NCI-H774 (cell line): ENCODE data around the gene ULK4.
"Not testable (repeated sequence)": the region's sequence is repeated elsewhere in the genome, so short reads cannot be mapped to it uniquely, and the experiment has no call there.

Experiments used
- DNase-seq: peaks from one replicate; lab custom pipeline; 2025; lab: John Stamatoyannopoulos, UW

Gene ULK4

GRCh38 chr3:41490360-41490759 is 471.5 kb downstream of the ULK4 start:
- DNase-seq: no peak

DNA sequence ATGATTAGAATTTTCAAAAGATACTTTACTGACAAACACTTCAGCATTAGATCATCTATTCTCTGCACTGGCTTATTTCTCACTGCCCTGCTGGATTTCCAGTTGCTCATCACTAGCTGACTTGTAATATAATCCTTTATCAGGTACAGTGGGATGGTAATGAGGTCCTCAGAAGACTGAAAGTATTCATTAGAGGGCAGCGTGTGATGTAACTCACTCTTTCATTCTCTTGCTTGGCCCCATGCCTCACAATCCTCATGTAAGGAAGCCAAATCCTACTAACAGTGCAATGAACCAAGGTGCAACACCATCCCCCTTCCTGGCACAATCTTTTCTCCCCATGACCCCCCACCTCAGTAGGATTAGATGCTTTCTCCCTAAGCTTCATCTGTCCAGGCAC is 472.7 kb downstream of the ULK4 start:
- no peak for DNase-seq

DNA sequence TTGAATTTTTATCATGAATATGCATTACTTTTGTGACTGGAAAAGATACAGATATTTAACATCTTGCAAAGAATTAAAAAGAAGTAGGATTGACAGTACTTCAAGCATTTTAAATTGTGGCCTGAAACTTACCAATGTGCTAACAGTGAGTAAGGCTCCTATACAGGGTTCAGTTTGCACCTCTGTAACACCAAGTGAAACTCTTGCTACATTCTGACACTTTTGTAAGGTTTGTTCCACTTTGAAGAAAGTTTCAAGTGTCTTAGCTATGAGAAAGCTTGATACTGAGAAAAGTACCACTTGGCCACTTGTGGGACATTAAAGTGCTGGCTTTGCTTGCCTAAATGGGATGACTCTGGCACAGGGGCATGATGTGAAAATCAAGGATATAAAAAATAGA is 473.4 kb downstream of the ULK4 start:
- no peak for DNase-seq

DNA sequence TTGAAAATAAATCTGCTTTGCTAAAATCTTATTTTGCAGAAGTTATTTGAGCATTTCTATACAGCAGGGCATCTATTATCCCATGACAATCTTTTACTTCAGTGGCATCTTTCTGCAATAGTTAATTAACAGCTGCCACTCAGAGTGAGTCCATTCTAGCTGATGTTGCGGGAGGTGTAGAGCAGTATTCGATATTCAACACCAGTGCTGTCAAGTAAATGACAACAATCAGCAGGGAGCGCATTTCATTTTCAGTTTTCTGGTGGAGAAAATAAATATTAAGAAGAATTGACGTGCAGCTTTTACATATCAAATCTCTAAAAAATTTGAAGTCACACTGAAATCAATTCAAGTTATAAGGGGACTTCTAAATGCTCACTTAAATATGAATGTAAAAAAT is 476.4 kb downstream of the ULK4 start:
- DNase-seq: no peak

GRCh38 chr3:41482134-41482533 is 479.8 kb downstream of the ULK4 start:
- no peak for DNase-seq

GRCh38 chr3:41478278-41478677 is 483.6 kb downstream of the ULK4 start:
- DNase-seq: no peak

GRCh38 chr3:41477399-41478014 is 484.4 kb downstream of the ULK4 start:
- no peak for DNase-seq

- no peak for DNase-seq
These were observed 492.8 kb downstream of the ULK4 start for GRCh38 chr3:41469083-41469482.

DNA sequence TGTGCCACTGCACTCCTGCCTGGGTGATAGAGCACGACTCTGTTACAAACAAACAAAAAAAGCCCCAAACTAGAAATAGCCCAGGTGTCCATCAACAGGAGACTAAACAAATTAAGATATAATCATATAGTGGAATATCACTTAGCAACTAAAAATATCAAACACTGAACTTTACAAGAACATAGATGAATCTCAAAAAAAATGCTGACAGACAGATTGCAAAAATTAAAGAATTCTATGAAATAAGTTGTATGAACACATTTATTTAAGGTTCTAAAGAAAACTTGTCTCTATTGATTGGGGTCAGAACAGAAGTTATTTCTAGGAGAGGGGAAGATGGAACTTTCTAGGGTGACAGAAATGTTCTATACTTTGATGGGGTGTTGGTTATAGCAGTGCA is 494.4 kb downstream of the ULK4 start:
- DNase-seq: no peak

GRCh38 chr3:41464858-41465257 is 497.0 kb downstream of the ULK4 start:
- no peak for DNase-seq

DNA sequence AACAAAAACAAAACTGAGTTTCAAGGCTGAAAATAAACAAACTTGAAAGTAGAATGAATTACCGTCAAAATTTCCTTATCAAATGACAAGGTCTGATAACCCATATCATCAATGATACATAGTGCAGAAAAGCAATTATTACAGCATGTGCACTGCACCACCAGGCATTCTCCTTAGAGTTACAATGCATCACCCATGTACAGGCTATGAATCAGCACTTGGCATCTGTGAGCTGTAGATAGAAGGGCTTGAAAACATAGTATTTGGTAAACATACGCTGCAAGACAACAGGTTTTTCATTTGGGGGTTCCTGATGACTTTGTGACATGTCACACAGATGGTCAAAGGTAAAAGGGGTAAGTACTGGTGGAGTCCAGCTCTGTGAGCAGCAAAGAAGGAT is 497.5 kb downstream of the ULK4 start:
- no peak for DNase-seq

DNA sequence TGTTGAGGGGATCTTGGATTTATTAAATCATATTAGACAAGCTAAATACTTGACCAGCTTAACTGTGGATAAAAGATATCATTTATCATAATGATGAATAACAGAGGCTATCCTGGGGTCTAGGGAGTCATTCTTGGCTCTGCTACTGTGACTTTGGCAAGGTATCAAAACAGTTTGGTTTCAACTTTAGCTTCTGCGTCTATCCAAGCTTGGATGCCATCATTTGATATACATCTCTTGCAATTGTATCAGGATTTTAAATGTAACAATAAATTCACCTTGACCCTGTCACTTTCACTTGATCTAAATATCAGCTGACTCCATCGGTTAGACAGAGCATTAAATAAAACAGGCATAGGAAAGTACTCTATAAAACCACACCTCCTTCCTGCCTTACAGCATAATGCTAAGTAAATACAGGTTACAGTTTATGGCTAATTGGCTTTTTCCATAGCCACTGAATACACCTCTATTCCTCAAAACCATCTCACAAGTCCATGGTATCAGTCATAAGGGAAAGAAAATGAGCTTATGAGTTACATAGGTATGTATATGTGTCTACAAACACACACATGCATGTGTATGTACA is 499.7 kb downstream of the ULK4 start:
- DNase-seq: no peak

DNA sequence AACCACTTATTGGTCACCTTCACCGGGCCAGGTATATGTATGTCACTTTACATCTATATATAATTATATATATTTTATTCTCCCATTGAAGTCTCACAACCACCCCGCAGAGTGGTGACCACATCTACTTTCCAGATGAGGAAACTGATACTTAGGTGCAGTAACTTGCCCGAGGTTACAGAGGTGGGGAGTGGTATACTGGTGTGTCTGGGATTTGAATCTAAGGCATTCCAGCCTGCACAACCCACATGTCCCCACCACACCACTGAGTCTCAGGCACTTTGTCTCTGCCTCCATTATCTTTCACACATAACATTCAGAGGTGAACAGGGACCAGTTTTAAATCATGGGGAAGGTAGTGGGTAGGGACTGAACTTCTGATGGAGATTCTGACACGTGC is 501.2 kb downstream of the ULK4 start:
- DNase-seq: no peak

DNA sequence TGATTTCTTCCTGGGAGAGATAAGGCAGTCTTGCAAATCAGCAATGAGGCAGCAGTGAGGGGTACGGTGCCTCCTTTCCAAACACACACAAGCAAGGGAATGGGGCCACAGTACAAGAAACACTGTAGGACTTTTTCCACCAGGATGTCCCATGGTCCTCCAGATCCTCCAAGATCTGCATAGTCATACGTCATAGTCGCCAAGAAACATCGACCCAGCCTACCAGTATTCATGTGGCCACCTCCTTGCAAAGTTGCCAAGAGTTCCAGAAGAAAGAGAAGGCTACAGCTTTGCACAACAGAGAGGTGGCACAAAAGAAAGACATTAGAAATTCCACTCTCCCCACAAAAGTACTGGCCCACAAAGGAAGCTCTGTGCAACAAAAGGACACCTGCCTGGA is 504.7 kb downstream of the ULK4 start:
- no peak for DNase-seq

DNA sequence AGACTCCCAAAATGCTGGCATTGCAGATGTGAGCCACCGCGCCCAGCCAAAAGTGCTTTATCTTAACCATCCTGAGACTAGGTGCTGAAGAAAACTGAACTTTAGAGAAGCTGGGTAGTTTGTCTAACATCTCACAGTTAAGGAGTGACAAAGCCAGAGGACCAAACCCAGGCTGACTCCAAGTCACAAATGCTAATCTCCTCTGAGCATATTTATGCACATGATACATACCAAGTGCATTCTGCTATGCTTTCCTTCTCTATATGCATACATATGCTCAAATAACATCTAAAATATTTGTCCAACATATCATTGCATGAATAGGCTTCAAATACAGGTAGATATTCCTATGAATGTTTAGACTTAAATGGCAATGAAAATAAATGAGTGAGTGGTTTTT is 505.7 kb downstream of the ULK4 start:
- no peak for DNase-seq

DNA sequence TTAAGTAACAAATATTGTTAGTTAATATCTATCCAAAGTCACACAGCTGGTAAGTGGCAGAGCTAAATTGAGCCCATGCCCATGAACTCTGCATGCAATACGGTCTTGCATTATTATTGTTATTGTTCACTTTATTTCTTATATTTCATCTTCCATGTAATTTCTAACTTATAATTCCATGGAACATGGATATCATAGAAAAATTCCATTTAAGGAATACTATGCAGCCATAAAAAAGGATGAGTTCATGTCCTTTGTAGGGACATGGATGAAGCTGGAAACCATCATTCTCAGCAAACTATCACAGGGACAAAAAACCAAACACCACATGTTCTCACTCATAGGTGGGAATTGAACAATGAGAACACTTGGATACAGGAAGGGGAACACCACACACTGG is 508.3 kb downstream of the ULK4 start:
- DNase-seq: not testable (repeated sequence)

DNA sequence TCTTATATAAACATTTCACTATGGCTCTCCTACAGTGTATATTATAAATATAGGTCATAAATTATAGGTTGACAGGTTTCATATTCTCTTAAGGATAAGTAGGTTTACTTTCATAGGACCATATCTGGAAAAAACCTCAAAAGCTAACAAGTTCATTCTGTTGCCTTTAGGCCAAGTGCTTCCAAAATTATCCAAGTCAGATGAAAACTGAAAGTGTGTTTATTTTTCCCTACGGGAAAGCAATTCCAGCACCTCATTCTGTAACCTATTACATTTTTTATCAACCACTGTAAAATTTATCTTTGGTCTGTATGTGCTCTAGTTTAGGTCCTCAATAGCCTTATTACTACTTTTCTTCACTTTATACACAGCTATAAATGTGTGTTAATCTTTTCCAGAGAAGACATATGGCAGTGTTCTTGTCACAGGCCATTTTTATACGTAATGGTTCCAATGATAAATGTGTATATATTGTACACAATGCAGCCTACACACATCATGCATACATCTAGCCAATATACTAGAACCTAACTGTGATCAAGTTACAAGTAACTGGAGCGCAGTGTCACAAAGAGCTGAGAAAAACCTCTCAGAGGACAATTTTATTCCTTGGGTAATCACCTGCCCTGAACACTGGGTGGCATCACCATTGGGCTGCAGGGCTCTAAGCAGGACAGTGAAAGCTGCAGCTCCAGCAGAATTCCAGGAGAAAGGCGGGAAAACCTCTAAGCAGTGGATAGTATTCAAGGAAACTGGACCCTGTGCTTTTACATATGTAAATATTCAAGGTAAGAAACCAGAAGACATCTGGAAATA is 511.3 kb downstream of the ULK4 start:
- DNase-seq: no peak

DNA sequence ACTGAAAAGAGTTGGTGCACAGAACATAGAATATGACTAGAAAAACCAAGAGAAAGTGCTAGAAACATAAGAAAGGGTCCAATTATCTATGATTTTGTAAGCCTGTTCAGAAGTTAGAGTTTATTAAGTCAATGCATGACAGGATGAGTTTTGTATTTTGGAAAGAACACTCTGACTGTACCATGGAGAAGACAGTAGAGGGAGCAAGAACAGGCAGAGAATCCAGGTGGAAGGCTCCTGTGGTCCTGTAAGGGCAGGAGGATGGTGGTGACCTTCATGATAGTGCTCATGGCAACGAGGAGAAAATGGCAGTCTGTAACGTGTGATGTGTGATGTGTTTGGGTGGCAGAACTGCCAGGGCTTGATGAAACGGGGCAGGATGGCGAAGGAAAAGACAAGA is 513.5 kb downstream of the ULK4 start:
- DNase-seq: no peak

DNA sequence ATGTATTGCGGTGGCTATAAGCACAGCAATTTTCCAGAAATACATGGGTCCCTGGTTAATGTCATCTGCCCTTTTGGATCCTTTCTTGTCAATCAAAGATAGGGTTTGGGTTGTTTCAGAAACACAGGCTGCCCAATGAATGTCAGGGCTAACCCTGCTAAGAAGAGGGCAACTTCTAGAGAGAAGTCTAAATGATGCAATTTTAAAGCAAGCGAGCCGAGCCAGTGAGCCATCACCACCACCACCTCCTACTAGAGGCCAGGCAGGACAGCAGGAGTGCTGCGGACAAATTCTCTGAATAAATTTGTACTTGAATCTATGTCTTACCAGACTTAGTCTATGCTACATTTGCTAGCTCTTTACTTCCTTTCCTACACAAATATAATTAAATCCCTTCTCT is 514.2 kb downstream of the ULK4 start:
- DNase-seq: no peak

- not testable (repeated sequence) for DNase-seq
These were observed 515.6 kb downstream of the ULK4 start for GRCh38 chr3:41446316-41446715.

- DNase-seq: no peak
These were observed 520.3 kb downstream of the ULK4 start for GRCh38 chr3:41441568-41441967.

DNA sequence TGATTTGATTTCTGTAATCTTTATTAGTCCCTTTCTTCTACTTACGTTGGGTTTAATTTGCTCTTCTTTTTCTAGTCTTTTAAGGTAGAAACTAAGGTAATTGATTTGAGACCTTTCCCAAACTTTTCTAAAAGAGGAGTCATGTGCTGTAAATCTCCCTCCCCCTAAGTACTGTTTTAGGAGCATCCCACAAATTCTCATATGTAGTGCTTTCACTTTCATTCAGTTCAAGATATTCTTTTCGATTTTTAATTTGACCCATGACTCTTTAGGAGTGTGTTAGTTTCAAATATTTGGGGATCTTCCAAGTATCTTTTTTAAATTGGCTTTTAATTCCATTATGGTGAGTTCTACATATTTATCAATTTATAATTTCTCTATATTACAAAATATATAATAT is 520.8 kb downstream of the ULK4 start:
- DNase-seq: no peak

DNA sequence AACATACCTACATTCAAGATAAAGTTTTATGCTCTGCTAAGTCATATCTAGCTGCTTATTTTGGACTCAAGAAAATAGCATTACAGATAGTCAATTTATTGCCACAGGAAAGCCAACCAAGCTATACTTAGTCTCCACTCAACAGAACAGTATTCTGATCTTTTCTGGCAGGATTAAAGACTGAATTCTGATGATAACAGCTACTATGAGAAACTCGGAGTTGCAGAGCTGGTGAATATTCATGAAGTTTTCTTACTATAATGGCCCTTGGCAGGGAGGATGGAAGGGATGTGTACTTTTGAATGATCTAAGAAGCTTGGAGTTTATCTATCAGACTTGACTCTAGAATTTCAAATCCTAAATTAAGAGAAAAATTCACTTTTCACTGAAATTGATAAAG is 524.9 kb downstream of the ULK4 start:
- no peak for DNase-seq

- no peak for DNase-seq
These were observed 527.1 kb downstream of the ULK4 start for GRCh38 chr3:41434781-41435180.
